Kidney capillary endothelial cell (primary cell): ENCODE data around the gene STK25.
"Not testable (repeated sequence)": the region's sequence is repeated elsewhere in the genome, so short reads cannot be mapped to it uniquely, and the experiment has no call there.

Source experiments
- DNase-seq: peaks from one replicate; pipeline ENCODE4 v3.0.0-alpha.2; 2018; ENCODE audit warnings: low spot score

The STK25 gene

DNA sequence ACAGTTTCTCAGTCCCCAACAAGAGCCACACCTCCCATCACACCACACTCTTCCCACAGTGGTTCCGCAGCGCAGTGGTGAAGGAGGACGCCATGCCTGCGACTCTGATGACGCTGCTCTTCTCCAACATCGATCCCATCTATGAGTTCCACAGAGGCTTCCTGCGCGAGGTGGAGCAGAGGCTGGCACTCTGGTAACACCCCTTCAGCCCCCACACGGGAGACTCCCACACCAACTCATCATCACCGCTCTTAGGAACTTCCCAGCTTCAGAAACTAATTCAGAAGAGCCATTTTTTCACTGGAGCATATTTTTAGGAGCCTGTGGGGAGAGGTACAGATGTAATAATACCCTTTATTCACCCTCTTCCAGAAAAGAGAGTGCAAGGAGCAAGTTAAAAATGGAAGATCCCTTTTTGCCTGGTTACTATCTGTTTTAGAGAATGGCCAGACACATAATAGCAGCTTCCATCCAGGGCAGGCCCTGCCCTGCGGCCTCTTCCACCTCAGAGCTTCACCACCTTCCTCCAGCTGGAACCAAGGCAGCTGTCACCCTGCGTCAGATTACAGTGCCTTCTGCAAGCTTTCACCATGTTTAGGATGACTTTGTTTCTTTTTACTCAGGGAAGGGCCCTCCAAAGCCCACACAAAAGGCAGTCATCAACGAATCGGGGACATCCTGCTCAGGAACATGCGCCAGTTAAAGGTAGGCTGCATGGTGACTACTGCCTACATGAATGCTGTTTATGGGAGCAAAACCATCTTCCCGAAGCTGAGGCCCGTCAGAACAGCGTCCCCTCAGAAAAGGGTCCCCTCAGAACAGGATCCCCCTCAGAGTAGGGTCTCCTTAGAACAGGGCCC lies 44.9 kb downstream of the STK25 start:
- DNase-seq, result no peak

- DNase-seq, result no peak
These were observed 46.4 kb downstream of the STK25 start for GRCh38 chr2:241461693-241462677.

DNA sequence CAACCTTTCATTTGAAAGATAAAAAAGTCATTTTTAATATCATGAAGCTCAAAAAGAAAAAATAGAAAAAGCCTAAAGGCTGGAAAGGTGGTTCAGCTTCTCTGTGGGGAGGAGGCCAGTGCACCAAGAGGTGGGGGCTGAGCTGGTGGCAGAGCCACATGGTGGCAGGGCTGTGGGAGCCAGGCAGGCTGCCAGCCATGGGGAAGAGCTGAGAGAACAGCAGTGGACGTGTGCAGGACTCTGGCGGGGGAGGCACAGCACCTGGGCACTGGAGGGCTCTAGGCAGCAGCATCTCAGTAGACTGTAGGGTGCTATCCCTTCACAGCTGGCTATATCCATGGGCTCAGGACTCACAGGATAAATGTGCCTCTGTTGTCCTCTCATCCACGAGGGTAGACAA lies 47.8 kb downstream of the STK25 start:
- DNase-seq, result no peak

GRCh38 chr2:241459520-241459919 lies 48.9 kb downstream of the STK25 start:
- no peak for DNase-seq

DNA sequence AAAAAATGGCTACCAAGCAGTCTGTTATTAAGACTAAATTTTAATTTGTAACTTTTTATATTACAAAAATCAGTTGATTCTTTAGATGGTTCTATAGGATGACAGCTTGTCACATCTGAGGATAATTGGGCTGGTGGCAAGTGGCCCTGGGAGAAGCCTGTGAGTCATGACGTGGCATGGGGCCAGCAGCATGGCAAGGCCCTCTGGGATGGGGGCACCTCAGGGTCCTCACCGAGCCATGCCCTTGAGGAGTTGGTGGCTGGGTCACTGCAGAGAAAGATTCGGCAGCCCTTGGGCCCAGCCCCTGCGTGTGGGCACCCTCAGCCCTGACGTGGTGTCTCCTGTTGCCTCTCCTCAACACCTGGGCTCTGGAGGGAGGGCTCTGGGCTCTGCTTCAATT lies 49.7 kb downstream of the STK25 start:
- DNase-seq, result no peak

DNA sequence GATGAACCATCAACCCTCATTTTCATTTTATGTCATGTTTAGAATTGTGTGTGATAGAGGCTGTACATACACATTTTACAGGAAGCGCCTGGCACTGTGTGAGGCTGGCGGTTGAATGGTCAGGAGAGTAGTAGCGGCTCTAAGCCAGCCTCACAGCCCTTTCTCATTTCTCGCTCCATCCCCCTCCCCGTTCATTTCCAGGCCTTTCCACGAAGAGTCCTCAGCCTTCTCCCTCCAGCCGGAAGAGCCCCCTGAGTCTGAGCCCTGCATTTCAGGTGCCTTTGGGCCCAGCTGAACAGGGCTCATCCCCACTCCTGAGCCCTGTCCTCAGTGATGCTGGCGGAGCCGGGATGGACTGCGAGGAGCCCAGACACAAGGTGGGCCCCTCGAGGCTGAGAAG lies 51.8 kb downstream of the STK25 start:
- DNase-seq, result no peak

DNA sequence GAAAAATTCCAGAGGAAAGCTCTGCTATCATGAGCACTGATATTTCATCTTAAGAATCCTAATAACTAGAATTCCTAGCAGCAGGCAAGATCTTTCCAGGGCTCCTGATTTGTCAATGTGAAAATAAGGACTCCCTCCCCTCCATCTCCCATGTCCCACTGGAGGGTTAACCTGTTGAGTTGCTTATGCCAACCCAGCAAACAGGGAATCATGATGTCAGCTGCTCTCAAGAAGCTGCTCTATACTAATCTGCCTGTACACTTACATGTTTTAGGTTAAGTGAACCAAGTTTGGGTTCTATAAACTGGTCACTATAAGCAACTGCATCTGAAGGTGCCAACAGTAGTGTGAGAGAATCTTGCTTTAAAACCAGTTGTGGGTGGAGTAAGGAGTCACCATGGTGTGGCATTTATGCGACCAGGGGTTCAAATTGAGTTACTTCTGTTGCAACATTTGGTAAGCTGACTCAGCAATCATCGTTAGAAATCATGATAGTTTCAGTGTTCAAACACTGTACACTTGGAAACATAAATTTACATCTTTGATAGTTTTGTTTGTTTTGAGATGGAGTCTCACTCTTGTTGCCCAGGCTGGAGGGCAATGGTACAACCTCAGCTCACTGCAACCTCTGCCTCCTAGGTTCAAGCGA lies 53.4 kb downstream of the STK25 start:
- DNase-seq, result no peak

DNA sequence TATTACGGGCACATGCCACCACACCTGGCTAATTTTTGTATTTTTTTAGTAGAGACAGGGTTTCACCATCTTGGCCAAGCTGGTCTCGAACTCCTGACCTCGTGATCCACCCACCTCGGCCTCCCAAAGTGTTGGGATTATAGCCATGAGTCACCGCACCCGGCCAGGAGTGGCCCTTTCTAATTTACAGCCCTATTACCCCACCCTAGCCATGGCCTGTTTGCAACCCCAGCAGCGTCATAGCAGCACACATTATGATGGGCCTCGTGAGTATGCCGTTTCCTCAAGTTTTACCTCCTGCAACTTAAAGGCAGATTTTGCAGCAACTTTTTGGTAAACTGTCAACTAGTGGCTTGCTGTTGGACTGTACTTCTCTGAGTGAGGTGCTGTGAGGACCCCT lies 54.5 kb downstream of the STK25 start:
- DNase-seq, result not testable (repeated sequence)

- no peak for DNase-seq
These were observed 56.4 kb downstream of the STK25 start for GRCh38 chr2:241451840-241452506.

DNA sequence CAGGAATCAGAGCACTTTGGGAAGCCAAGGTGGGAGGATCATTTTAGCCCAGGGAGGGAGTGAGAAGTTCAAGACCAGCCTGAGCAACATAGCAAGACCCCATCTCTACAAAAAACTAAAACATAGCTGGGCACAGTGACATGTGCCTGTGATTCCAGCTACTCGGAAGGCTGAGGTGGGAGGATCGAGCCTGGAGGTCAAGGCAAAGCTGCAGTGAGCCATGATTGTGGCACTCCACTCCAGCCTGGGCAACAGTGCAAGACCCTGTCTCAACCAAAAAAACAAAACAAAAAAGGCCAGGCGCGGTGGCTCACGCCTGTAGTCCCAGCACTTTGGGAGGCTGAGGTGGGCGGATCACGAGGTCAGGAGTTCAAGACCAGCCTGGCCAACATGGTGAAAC lies 58.3 kb downstream of the STK25 start:
- DNase-seq, result not testable (repeated sequence)

GRCh38 chr2:241445426-241445825 lies 63.0 kb downstream of the STK25 start:
- DNase-seq, result no peak

DNA sequence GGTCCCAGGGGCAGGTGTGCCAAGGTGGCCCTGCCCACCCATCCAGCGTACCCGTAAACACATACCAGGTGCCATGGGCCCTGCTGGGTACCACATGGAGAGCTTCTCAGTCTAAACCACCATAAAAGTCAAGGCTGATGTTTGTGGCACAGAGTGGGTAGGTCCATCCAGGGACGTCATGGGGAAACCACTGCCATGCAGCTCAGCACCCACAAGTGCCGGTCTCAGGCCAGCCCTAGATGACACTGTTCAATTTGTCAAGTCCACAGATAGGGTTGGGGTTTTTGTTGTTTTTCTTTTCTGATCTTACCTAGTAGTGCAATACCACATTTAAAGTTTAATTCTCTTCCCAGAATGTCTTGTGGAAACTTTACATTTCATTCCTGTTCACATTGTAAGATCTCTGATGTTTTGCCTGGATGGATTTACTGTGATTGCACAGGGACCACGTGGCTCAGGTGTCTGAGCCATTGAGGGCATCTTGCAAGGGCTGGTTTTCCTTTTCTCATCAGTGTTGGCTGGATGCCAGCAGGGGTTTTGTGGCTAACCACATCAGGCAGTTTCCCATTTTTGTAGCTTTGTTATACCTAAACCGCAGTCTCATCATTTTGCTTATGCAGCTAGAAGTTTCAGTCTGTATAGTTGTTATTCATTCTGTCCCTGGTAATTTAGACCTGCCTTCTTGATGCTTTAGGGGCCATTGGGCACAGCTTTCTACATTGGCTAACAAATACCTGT lies 64.7 kb downstream of the STK25 start:
- DNase-seq, result no peak
